ENCODE measurements around the gene ABCC8.
"Not testable (repeated sequence)": the region's sequence is repeated elsewhere in the genome, so short reads cannot be mapped to it uniquely, and the experiment has no call there.

DNA sequence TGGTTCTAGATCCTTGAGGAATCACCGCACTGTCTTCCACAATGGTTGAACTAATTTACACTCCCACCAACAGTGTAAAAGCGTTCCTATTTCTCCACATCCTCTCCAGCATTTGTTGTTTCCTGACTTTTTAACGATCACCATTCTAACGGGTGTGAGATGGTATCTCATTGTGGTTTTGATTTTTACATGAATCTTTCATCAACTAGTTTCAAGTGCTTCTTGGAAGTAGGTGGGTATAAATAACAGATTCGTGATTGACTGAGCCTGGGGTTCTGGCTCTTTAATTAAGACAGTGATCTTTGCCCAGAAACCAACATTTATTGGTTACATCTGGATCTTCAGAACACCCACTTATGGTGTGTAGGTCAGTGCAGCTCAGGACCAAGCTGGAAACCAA, 50.4 kb downstream of the ABCC8 start:
- TF ChIP-seq POLR2A (IDR thresholded peaks at IDR 0.05; ENCODE audit: control extremely low read depth in 1 of 2, low read depth in 2 of 2, low read length in 2 of 2); EP300 (IDR thresholded peaks at IDR 0.05; ENCODE audit: borderline replicate concordance in 1 of 2, low read depth in 2 of 2, low read length in 2 of 2); EGR1 (IDR thresholded peaks at IDR 0.05; ENCODE audit: borderline replicate concordance, low read depth, low read length); POLR2AphosphoS5 (IDR thresholded peaks at IDR 0.05; ENCODE audit: low read depth, low read length); RAD21 (IDR thresholded peaks at IDR 0.05 in 1 of 2, conservative IDR thresholded peaks at IDR 0.05 in 1 of 2; ENCODE audit: low read depth in 2 of 2, low read length in 2 of 2); SP1 (IDR thresholded peaks at IDR 0.05; ENCODE audit: low read depth, low read length): not testable (repeated sequence)
- TF ChIP-seq, protein P1, sequence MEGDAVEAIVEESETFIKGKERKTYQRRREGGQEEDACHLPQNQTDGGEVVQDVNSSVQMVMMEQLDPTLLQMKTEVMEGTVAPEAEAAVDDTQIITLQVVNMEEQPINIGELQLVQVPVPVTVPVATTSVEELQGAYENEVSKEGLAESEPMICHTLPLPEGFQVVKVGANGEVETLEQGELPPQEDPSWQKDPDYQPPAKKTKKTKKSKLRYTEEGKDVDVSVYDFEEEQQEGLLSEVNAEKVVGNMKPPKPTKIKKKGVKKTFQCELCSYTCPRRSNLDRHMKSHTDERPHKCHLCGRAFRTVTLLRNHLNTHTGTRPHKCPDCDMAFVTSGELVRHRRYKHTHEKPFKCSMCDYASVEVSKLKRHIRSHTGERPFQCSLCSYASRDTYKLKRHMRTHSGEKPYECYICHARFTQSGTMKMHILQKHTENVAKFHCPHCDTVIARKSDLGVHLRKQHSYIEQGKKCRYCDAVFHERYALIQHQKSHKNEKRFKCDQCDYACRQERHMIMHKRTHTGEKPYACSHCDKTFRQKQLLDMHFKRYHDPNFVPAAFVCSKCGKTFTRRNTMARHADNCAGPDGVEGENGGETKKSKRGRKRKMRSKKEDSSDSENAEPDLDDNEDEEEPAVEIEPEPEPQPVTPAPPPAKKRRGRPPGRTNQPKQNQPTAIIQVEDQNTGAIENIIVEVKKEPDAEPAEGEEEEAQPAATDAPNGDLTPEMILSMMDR (IDR thresholded peaks at IDR 0.05; ENCODE audit: control extremely low read depth in 1 of 3, insufficient read depth in 1 of 3, low read depth in 1 of 3, low read length in 3 of 3): not testable (repeated sequence)
